Measurements from ENCODE around the gene CEP128. TPM values are rescaled to one million over a fixed set of nuclear protein-coding genes. Genes with fewer than 3 reads are reported as not detected.

Gene CEP128
- total RNA-seq, 1 donor from 2014 or later = 6.1 TPM

- no peaks in the 10 kb centered on the region for H3K4me1 ChIP-seq
- no peaks in the 10 kb centered on the region for H3K27me3 ChIP-seq
- intact Hi-C loops (cut with DNase I) = no loop called here
- ATAC-seq = no peak
- H3K9me3 ChIP-seq = no peaks in the 10 kb centered on the region
- TF ChIP-seq CTCF (IDR thresholded peaks at IDR 0.05) = no peak
- H3K4me3 ChIP-seq = no peak overlapping the region
- H3K27ac ChIP-seq = no peak overlapping the region
- no peak for DNase-seq
- H3K36me3 ChIP-seq = no peaks in the 10 kb centered on the region
Measured at GRCh38 chr14:80477388-80478160, 464.0 kb downstream of the CEP128 start.

- DNase-seq (no peak), ATAC-seq (no peak)
- intact Hi-C loops (cut with DNase I) = no loop called here
- no peaks in the 10 kb centered on the region for H3K4me1 ChIP-seq
- H3K27ac ChIP-seq = no peak overlapping the region
- H3K4me3 ChIP-seq = no peak overlapping the region
- no peaks in the 10 kb centered on the region for H3K9me3 ChIP-seq
- no peaks in the 10 kb centered on the region for H3K36me3 ChIP-seq
- H3K27me3 ChIP-seq = no peaks in the 10 kb centered on the region
- no peak for TF ChIP-seq CTCF (IDR thresholded peaks at IDR 0.05)
Measured at GRCh38 chr14:80475074-80475473, 466.5 kb downstream of the CEP128 start.

GRCh38 chr14:80468331-80469122, 473.0 kb downstream of the CEP128 start:
- ATAC-seq = no peak
- H3K36me3 ChIP-seq = no peaks in the 10 kb centered on the region
- no peaks in the 10 kb centered on the region for H3K27me3 ChIP-seq
- H3K27ac ChIP-seq = no peak overlapping the region
- no peak for TF ChIP-seq CTCF (IDR thresholded peaks at IDR 0.05)
- H3K4me1 ChIP-seq = no peaks in the 10 kb centered on the region
- intact Hi-C loops (cut with DNase I) = no loop called here
- no peak overlapping the region for H3K4me3 ChIP-seq
- DNase-seq = no peak
- no peaks in the 10 kb centered on the region for H3K9me3 ChIP-seq

- intact Hi-C loops (cut with DNase I) = no loop called here
- Histone ChIP-seq H3K4me1 (no peaks in the 10 kb centered on the region), H3K27me3 (no peaks in the 10 kb centered on the region), H3K9me3 (no peaks in the 10 kb centered on the region), H3K4me3 (no peak overlapping the region), H3K27ac (no peak overlapping the region), H3K36me3 (no peaks in the 10 kb centered on the region)
- DNase-seq = no peak
- ATAC-seq = no peak
- no peak for TF ChIP-seq CTCF (IDR thresholded peaks at IDR 0.05)
Measured at GRCh38 chr14:80465546-80466220, 475.9 kb downstream of the CEP128 start.

GRCh38 chr14:80464531-80465149, 476.9 kb downstream of the CEP128 start:
- Histone ChIP-seq H3K27ac (no peak overlapping the region), H3K36me3 (no peaks in the 10 kb centered on the region), H3K4me1 (no peaks in the 10 kb centered on the region), H3K9me3 (no peaks in the 10 kb centered on the region), H3K27me3 (no peaks in the 10 kb centered on the region), H3K4me3 (no peak overlapping the region)
- intact Hi-C loops (cut with DNase I) = no loop called here
- DNase-seq (no peak), ATAC-seq (no peak)
- no peak for TF ChIP-seq CTCF (IDR thresholded peaks at IDR 0.05)

Measured in upper lobe of right lung (tissue), 1 donor.